Glutamatergic neuron (in vitro differentiated cells): Measurements from ENCODE around the gene SPATS2L. TPM values are rescaled to one million over a fixed set of nuclear protein-coding genes. Genes with fewer than 3 reads are reported as not detected.

Source experiments
- DNase-seq: peaks from one replicate; pipeline ENCODE4 v3.0.0; 2022
- H3K27ac Mint-ChIP-seq: one replicate; pipeline ENCODE4 v1.8.0; 2020; ENCODE audit warnings: mild to moderate bottlenecking, mixed read lengths, inconsistent platforms; ENCODE audit not compliant: unreplicated experiment
- H3K27me3 Mint-ChIP-seq: one replicate; pipeline ENCODE4 v1.8.0; 2020; ENCODE audit warnings: mild to moderate bottlenecking, moderate library complexity, mixed read lengths, inconsistent platforms; ENCODE audit not compliant: unreplicated experiment
- H3K36me3 Mint-ChIP-seq: one replicate; pipeline ENCODE4 v1.8.0; 2020; ENCODE audit warnings: mild to moderate bottlenecking, mixed read lengths, inconsistent platforms; ENCODE audit not compliant: unreplicated experiment
- H3K4me1 Mint-ChIP-seq: one replicate; pipeline ENCODE4 v1.8.0; 2020; ENCODE audit warnings: mild to moderate bottlenecking, low read depth, mixed read lengths, inconsistent platforms; ENCODE audit not compliant: unreplicated experiment
- H3K4me3 Mint-ChIP-seq: one replicate; pipeline ENCODE4 v1.8.0; 2020; ENCODE audit warnings: mild to moderate bottlenecking, mixed read lengths, inconsistent platforms; ENCODE audit not compliant: unreplicated experiment
- H3K9me3 Mint-ChIP-seq: one replicate; pipeline ENCODE4 v1.8.0; 2020; ENCODE audit warnings: mild to moderate bottlenecking, moderate library complexity, mixed read lengths, inconsistent platforms; ENCODE audit not compliant: unreplicated experiment
- CTCF ChIP-seq: fragments of 200-600 bp; sonication (generic); IDR thresholded peaks from one replicate; pipeline ENCODE4 v1.5.0; 2021; ENCODE audit not compliant: partially characterized antibody, unreplicated experiment
- total RNA-seq: library from RNA; stranded (reverse); fragmentation: NEBNext Ultra II Directional; extraction: Animal tissue kit (Norgen Biotek cat#: 25700); gene quantifications from one replicate; pipeline ENCODE4 v1.2.1, GENCODE V29; 2021; ENCODE audit not compliant: unreplicated experiment

SPATS2L gene
- total RNA-seq, 1 donor from 2014 or later, result 45.5 TPM

- H3K9me3 Mint-ChIP-seq, result no peaks in the 10 kb centered on the region
- H3K4me1 Mint-ChIP-seq, result peaks cover 36% of the 10 kb centered on the region
- TF ChIP-seq CTCF, result no peak
- H3K27ac Mint-ChIP-seq, result no peak overlapping the region
- no peak overlapping the region for H3K4me3 Mint-ChIP-seq
- H3K27me3 Mint-ChIP-seq, result no peaks in the 10 kb centered on the region
- no peaks in the 10 kb centered on the region for H3K36me3 Mint-ChIP-seq
- no peak for DNase-seq
These were observed 46.6 kb downstream of the SPATS2L start for GRCh38 chr2:200353120-200353519.

GRCh38 chr2:200353874-200354273, 47.4 kb downstream of the SPATS2L start:
- TF ChIP-seq CTCF, result no peak
- DNase-seq, result no peak
- Mint-ChIP-seq H3K9me3 (no peaks in the 10 kb centered on the region), H3K4me1 (peaks cover 32% of the 10 kb centered on the region), H3K27me3 (no peaks in the 10 kb centered on the region), H3K4me3 (no peak overlapping the region), H3K36me3 (no peaks in the 10 kb centered on the region), H3K27ac (no peak overlapping the region)

GRCh38 chr2:200354833-200355751, 48.6 kb downstream of the SPATS2L start:
- DNase-seq, result no peak
- H3K27me3 Mint-ChIP-seq, result no peaks in the 10 kb centered on the region
- H3K9me3 Mint-ChIP-seq, result no peaks in the 10 kb centered on the region
- no peaks in the 10 kb centered on the region for H3K36me3 Mint-ChIP-seq
- no peak overlapping the region for H3K4me3 Mint-ChIP-seq
- no peak for TF ChIP-seq CTCF
- peaks cover 34% of the 10 kb centered on the region for H3K4me1 Mint-ChIP-seq
- no peak overlapping the region for H3K27ac Mint-ChIP-seq

- Mint-ChIP-seq H3K4me1 (peaks cover 33% of the 10 kb centered on the region), H3K4me3 (no peak overlapping the region), H3K36me3 (no peaks in the 10 kb centered on the region), H3K27me3 (peaks cover 2% of the 10 kb centered on the region), H3K9me3 (no peaks in the 10 kb centered on the region), H3K27ac (peak overlapping the region; percentile 79)
- TF ChIP-seq CTCF, result no peak
- no peak for DNase-seq
These were observed 49.8 kb downstream of the SPATS2L start for GRCh38 chr2:200356321-200356720.

GRCh38 chr2:200356857-200357384, 50.4 kb downstream of the SPATS2L start:
- Mint-ChIP-seq H3K27me3 (peaks cover 2% of the 10 kb centered on the region), H3K9me3 (no peaks in the 10 kb centered on the region), H3K36me3 (no peaks in the 10 kb centered on the region), H3K4me1 (peaks cover 30% of the 10 kb centered on the region), H3K27ac (peak overlapping the region; percentile 79), H3K4me3 (peak overlapping the region; percentile 15)
- no peak for TF ChIP-seq CTCF
- DNase-seq, result no peak
